GM10248 (cell line): ENCODE measurements around the gene PPM1J.
"Not testable (repeated sequence)": the region's sequence is repeated elsewhere in the genome, so short reads cannot be mapped to it uniquely, and the experiment has no call there.

Experiments used
- CTCF ChIA-PET: fragments of 300-600 bp; sonication (Branson Sonifier 250); formaldehyde crosslinking; extraction: SDS; loops from one replicate; lab custom pipeline; 2021; ENCODE audit warnings: antibody characterized with exemption; lab: Yijun Ruan, JAX
- POLR2A ChIA-PET: fragments of 350-650 bp; sonication (Branson Sonifier 250); formaldehyde crosslinking; extraction: SDS; loops from one replicate; lab custom pipeline; 2020; ENCODE audit warnings: antibody characterized with exemption; lab: Yijun Ruan, JAX
- DNase-seq: peaks from one replicate; pipeline ENCODE4 v3.0.0; 2012; ENCODE audit errors: extremely low spot score
- TF ChIP-seq, protein P1 (sequence below): IDR thresholded peaks from 2 replicates; pipeline ENCODE4 v1.5.1; 2012; ENCODE audit warnings: mild to moderate bottlenecking, low read depth; ENCODE audit errors: extremely low read depth, missing control alignments, control extremely low read depth

Gene PPM1J

DNA sequence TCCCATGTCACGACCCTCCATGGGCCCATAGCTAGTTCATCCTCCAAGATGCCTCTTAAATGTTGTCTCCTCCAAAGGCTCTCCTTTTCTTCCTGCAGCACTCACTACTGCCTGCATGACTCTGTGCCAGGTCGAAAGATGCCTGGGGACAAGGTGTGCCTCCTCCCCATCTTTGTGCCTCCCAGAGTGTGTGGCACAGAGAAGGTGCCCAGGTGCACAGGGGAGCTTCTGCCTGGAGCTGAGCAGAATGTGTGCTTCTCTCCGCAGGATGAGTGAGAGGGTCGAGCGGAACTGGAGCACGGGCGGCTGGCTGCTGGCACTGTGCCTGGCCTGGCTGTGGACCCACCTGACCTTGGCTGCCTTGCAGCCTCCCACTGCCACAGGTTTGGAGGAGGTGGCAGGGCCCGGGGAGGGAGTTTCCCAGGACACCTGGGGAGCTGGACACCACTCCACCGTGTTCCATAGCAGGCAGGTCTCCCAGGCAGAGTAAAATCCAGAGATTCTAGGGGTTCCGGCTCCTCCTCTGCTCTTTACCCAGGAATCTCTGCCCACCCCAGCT lies 6.9 kb upstream of the PPM1J start:
- TF ChIP-seq, protein P1, sequence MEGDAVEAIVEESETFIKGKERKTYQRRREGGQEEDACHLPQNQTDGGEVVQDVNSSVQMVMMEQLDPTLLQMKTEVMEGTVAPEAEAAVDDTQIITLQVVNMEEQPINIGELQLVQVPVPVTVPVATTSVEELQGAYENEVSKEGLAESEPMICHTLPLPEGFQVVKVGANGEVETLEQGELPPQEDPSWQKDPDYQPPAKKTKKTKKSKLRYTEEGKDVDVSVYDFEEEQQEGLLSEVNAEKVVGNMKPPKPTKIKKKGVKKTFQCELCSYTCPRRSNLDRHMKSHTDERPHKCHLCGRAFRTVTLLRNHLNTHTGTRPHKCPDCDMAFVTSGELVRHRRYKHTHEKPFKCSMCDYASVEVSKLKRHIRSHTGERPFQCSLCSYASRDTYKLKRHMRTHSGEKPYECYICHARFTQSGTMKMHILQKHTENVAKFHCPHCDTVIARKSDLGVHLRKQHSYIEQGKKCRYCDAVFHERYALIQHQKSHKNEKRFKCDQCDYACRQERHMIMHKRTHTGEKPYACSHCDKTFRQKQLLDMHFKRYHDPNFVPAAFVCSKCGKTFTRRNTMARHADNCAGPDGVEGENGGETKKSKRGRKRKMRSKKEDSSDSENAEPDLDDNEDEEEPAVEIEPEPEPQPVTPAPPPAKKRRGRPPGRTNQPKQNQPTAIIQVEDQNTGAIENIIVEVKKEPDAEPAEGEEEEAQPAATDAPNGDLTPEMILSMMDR: no peak
- POLR2A ChIA-PET: no interaction called here
- DNase-seq: no peak
- CTCF ChIA-PET: interaction anchor here (1.1 to 12.2 kb wide), 5 partner anchors 12 to 331 kb away, joined by 3 to 410 read pairs (median 5); no protein-coding TSS in a partner anchor

DNA sequence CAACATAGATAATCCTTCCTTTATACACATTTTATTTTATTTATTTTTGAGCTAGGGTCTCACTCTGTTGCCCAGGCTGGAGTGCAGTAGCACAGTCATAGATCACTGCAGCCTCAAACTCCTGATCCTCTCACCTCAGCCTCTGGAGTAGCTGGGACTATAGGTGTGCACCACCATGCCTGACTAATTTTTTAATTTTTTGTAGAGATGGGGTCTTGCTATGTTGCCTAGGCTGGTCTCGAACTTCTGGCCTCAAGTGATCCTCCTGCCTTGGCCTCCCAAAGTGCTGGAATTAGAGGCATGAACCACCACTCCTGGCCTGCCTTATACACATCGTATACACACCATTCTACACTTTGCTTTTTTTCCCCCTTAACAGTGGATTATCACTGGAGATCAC lies 6.2 kb upstream of the PPM1J start:
- POLR2A ChIA-PET, DNase-seq: not testable (repeated sequence)
- CTCF ChIA-PET: interaction anchor here (0.8 to 12.2 kb wide), 7 partner anchors 9 to 321 kb away, joined by 3 to 410 read pairs (median 6); no protein-coding TSS in a partner anchor

DNA sequence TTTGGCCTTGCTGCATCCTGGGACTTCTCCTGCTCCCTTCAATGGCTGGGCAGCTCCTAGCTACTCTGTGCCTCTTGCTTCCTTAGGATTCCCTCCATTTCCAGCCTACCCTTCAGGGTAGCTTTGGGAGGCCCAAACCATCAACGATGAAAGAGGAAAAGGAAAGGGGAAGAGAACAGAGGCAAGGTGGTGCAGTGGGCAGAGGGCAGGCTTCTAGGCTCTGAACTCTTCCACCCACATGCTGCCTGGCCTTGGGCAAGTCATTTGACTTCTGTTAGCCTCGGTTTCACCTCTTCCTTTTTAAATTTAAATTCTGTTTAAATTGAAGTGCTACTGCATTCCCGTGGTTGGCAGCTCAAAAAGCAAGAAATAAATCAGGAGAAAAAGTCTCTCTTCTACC lies 5.7 kb upstream of the PPM1J start:
- ChIA-PET CTCF (interaction anchor here (0.8 to 12.2 kb wide), 5 partner anchors 10 to 321 kb away, joined by 4 to 410 read pairs (median 11); no protein-coding TSS in a partner anchor), POLR2A (no interaction called here)
- TF ChIP-seq, protein P1: no peak
- no peak for DNase-seq

DNA sequence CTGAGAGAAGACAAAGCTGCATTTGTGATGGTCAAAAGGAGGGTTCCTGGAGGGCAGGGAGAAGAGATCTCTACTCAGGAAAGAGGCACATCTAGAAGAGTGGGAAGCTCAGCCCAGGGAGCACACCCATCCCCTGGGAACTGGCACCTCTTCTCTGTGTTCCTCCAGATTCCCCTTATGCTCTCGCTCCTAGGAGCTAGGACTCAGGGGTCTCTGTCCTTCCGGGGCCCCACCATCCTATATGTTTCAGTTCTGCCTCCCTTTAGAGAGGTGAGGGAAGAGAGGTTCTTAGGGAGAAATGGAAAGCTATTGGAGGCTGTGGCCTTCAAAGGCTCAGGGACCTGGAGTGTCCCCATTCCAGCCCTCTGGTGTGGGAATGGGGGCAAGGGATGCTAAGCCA lies 4.6 kb upstream of the PPM1J start:
- ChIA-PET POLR2A (interaction anchor here (0.6 kb wide), 1 partner anchor 300 kb away, joined by 3 read pairs; no protein-coding TSS in a partner anchor), CTCF (interaction anchor here (0.8 to 12.2 kb wide), 16 partner anchors 11 to 353 kb away, joined by 3 to 410 read pairs (median 6); partner anchors contain the start of genes LRIG2 and RHOC)
- no peak for DNase-seq
- TF ChIP-seq, protein P1: no peak

DNA sequence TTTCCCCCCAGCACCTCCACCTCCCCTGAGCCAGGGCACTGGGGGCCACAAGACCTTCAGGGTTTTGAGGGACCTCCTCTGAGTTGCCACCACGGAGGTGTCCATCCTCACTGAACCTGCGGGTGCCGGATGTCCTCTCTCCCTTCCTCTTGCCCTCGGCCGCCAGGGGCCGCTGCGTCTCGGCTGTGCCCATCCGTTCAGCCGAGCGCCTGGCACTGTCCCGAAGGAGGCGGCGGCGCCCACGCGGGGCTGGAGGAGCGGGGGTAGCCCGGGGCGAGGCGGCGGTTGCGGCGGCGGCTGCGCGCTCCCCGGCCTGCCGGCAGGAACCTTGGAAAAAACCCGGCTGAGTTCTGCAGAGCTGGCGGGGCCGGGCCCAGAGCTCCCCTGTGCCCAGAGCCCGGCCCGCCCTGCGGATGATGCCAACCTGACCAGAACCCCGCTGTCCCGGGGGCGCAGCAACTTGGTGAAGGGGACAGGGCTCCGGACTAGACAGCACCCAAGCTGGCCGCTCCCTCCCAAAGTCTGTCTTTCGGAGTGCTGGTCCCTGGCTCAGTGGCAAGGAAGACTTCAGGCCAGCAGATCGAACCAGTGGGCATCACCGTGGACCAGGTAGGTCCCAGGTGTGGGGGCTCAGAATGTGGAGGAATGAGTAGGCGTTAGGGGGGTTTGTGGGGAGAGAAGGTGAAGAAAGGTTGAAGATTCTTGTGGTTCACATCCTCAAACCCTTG lies 3.7 kb upstream of the PPM1J start:
- CTCF ChIA-PET: interaction anchor here (0.6 to 12.2 kb wide), 25 partner anchors 9 to 1563 kb away, joined by 3 to 410 read pairs (median 4); partner anchors contain the start of genes LRIG2 and RHOC
- peak; percentile 78 for DNase-seq
- POLR2A ChIA-PET: interaction anchor here (0.6 kb wide), 2 partner anchors 299 to 339 kb away, joined by 3 to 4 read pairs; no protein-coding TSS in a partner anchor
- TF ChIP-seq, protein P1: peak; percentile 84

DNA sequence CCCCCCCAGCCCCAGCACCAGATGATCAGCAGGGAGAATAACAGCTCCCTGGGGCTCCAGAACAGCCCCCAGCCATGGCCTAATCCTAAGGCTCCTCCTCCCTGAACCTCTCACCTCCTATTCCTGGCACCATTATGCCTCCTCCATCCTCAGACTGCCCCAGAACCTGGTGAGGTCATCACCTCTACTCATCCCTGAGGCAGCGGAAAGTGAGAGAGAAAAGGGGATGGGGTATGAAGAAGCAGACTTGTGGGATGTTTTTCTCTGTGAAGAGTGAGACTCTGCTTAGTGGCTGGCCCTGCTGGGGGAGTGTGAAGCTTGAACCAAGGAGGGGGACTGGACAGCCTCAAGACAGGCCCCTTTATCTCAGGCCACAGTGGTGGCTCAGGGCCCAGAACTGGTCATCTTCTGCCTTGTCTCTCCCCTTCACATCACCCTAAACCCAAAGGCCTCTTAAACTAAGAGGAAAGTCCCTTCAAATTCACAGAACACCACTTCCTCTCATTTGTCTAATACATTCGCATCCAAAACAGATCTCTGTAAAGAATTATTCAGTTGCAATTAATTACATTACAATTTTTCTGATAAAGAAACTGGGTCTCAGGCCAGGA lies 2.2 kb upstream of the PPM1J start:
- no peak for DNase-seq
- CTCF ChIA-PET: interaction anchor here (0.9 to 12.2 kb wide), 27 partner anchors 10 to 964 kb away, joined by 3 to 410 read pairs (median 5); partner anchors contain the start of genes LRIG2, MOV10 and RHOC
- TF ChIP-seq, protein P1: no peak
- POLR2A ChIA-PET: no interaction called here
